Vagina (tissue), 2 donors: Measurements from ENCODE around the gene ANKS1A. TPM values are rescaled to one million over a fixed set of nuclear protein-coding genes. Genes with fewer than 3 reads are reported as not detected.

ENCODE experiments used
- DNase-seq, 2 donors: peaks; one replicate each; pipeline ENCODE4 v3.0.0-alpha.2; 2017; ENCODE audit errors: extremely low spot score in 2 of 2
- H3K27ac ChIP-seq: fragments of 200-600 bp; sonication (generic); one replicate; pipeline ENCODE4 v1.5.1; 2019
- H3K27me3 ChIP-seq: fragments of 200-600 bp; sonication (generic); one replicate; pipeline ENCODE4 v1.5.1; 2019
- H3K36me3 ChIP-seq, 2 donors: fragments of 200-600 bp; sonication (generic); one replicate each; pipeline ENCODE4 v1.5.1; 2017 to 2019
- H3K4me1 ChIP-seq: fragments of 200-600 bp; sonication (generic); one replicate; pipeline ENCODE4 v1.5.1; 2019
- H3K4me3 ChIP-seq, 2 donors: fragments of 200-600 bp; sonication (generic); 1 replicate in 1 of 2; 2 replicates in 1 of 2; pipeline ENCODE4 v1.5.1; 2016 to 2019
- H3K9me3 ChIP-seq: fragments of 200-600 bp; sonication (generic); one replicate; pipeline ENCODE4 v1.5.1; 2019
- CTCF ChIP-seq, 3 experiments: fragments of 450-650 bp in 2 of 3; fragments of 200-600 bp in 1 of 3; sonication (generic) in 1 of 3; IDR thresholded peaks; one replicate each; pipeline ENCODE4 v1.5.1; 2017 to 2019; ENCODE audit warnings: antibody characterized with exemption in 3 of 3, mild to moderate bottlenecking in 2 of 3, moderate library complexity in 2 of 3
- POLR2A ChIP-seq, 2 donors: fragments of 450-650 bp; IDR thresholded peaks; one replicate each; pipeline ENCODE4 v1.6.1; 2017; ENCODE audit warnings: antibody characterized with exemption in 2 of 2, mild to moderate bottlenecking in 2 of 2, moderate library complexity in 2 of 2
- POLR2AphosphoS5 ChIP-seq, 2 donors: sonication (generic); formaldehyde crosslinking; IDR thresholded peaks; one replicate each; pipeline ENCODE4 v1.9.0; 2017; ENCODE audit warnings: antibody characterized with exemption in 2 of 2, mild to moderate bottlenecking in 2 of 2, low read depth in 1 of 2; ENCODE audit not compliant: insufficient read depth in 1 of 2
- intact Hi-C: fragments of 100-400 bp; cut with DNase I; formaldehyde crosslinking; loops from one replicate; pipeline ENCODE4 v1.15.1; 2023
- total RNA-seq: library from RNA; depleted of rRNA; stranded (reverse); fragments of >200 nt; gene quantifications from one replicate; pipeline ENCODE4 v1.2.3, GENCODE V29; 2016

The ANKS1A gene
- total RNA-seq, 1 donor from 2014 or later, result 24.3 TPM

GRCh38 chr6:35085359-35086281, 196.6 kb downstream of the ANKS1A start:
- Histone ChIP-seq H3K27me3 (no peaks in the 10 kb centered on the region), H3K9me3 (no peaks in the 10 kb centered on the region), H3K4me1 (peaks cover 16% of the 10 kb centered on the region), H3K27ac (no peak overlapping the region), H3K36me3 (peaks cover 4 to 66% of the 10 kb centered on the region in 2 donors), H3K4me3 (no peak overlapping the region)
- peak in 1 of 2 donors; percentile 58 for DNase-seq
- intact Hi-C loops, result no loop called here
- TF ChIP-seq CTCF (IDR thresholded peaks at IDR 0.05), result no peak
- no peak for TF ChIP-seq POLR2AphosphoS5 (IDR thresholded peaks at IDR 0.05; ENCODE audit: insufficient read depth in 1 of 2, low read depth in 1 of 2)
- TF ChIP-seq POLR2A (IDR thresholded peaks at IDR 0.05), result no peak

- intact Hi-C loops, result no loop called here
- H3K4me3 ChIP-seq, result no peak overlapping the region
Observed at GRCh38 chr6:35086282-35086632, 197.2 kb downstream of the ANKS1A start.

GRCh38 chr6:35086636-35087360, 197.7 kb downstream of the ANKS1A start:
- H3K4me3 ChIP-seq, result no peak overlapping the region
- no peak overlapping the region for H3K27ac ChIP-seq
- no peaks in the 10 kb centered on the region for H3K27me3 ChIP-seq
- H3K4me1 ChIP-seq, result peaks cover 16% of the 10 kb centered on the region
- H3K9me3 ChIP-seq, result no peaks in the 10 kb centered on the region
- peaks cover 4 to 57% of the 10 kb centered on the region in 2 donors for H3K36me3 ChIP-seq
- intact Hi-C loops, result no loop called here
- DNase-seq, result no peak
- TF ChIP-seq POLR2AphosphoS5 (IDR thresholded peaks at IDR 0.05; ENCODE audit: insufficient read depth in 1 of 2, low read depth in 1 of 2) (no peak), CTCF (IDR thresholded peaks at IDR 0.05) (no peak), POLR2A (IDR thresholded peaks at IDR 0.05) (no peak)

More at GRCh38 chr6:35086282-35086632, 197.2 kb downstream of the ANKS1A start:
- TF ChIP-seq CTCF (IDR thresholded peaks at IDR 0.05) (no peak), POLR2AphosphoS5 (IDR thresholded peaks at IDR 0.05; ENCODE audit: insufficient read depth in 1 of 2, low read depth in 1 of 2) (no peak), POLR2A (IDR thresholded peaks at IDR 0.05) (no peak)
- Histone ChIP-seq H3K9me3 (no peaks in the 10 kb centered on the region), H3K4me1 (peaks cover 16% of the 10 kb centered on the region), H3K27ac (no peak overlapping the region), H3K27me3 (no peaks in the 10 kb centered on the region), H3K36me3 (peaks cover 4 to 61% of the 10 kb centered on the region in 2 donors)
- no peak for DNase-seq

GRCh38 chr6:35087361-35088280, 198.6 kb downstream of the ANKS1A start:
- Histone ChIP-seq H3K27me3 (no peaks in the 10 kb centered on the region), H3K27ac (no peak overlapping the region), H3K9me3 (no peaks in the 10 kb centered on the region), H3K4me1 (peaks cover 21% of the 10 kb centered on the region), H3K4me3 (no peak overlapping the region), H3K36me3 (peaks cover 4 to 53% of the 10 kb centered on the region in 2 donors)
- TF ChIP-seq POLR2AphosphoS5 (IDR thresholded peaks at IDR 0.05; ENCODE audit: insufficient read depth in 1 of 2, low read depth in 1 of 2) (no peak), POLR2A (IDR thresholded peaks at IDR 0.05) (no peak), CTCF (IDR thresholded peaks at IDR 0.05) (no peak)
- intact Hi-C loops, result no loop called here
- DNase-seq, result no peak
